NCI-H460 (cell line): ENCODE measurements around the gene HSF2BP. TPM values are rescaled to one million over a fixed set of nuclear protein-coding genes. Genes with fewer than 3 reads are reported as not detected.
"Not testable (repeated sequence)": the region's sequence is repeated elsewhere in the genome, so short reads cannot be mapped to it uniquely, and the experiment has no call there.

Experiments used
- DNase-seq: peaks from one replicate; pipeline ENCODE4 v3.0.0-alpha.2; 2016; ENCODE audit warnings: low read depth; ENCODE audit errors: extremely low read depth
- total RNA-seq: library from RNA; depleted of rRNA; stranded (reverse); fragments of >200 nt; shearing (Covaris generic); gene quantifications from 2 replicates; pipeline ENCODE4 v1.2.3, GENCODE V29; 2014

Gene HSF2BP
- total RNA-seq, 1 experiment from 2014 or later, result 1.1 TPM

DNA sequence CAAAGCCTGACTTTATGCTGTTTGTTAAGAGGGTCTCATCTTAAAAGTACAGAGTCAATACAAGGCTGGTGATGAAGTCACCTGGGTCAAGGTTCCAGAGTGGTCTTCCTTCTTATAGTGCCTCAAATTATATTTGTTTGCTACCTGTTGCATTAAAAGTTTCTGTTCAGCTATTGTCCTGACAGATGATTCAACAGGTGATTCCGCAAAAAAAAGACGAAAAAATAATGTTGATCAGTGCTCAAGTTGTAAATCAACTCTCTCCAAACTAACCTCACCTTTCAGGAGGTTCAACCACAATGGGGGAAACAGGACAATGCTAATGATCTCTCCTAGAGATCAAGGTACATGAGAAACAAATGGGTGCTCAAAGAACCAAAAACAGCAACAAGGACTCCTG is 35.7 kb downstream of the HSF2BP start:
- DNase-seq, result no peak

DNA sequence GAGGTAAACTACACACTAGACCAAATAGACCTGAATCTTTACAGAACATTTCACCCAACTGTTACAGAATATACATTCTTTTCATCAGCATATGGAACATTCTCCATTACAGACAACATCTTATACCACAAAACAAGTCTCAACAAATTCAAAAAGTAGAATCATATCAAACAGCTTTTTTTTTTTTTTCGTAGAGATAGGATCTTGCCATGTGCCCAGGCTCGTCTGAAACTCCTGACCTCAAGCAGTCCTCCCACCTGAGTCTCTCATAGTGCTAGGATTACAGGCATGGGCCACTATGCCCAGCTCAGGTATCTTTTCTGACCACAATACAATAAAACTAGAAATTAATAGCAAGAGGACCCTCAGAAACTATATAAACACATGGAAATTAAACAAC is 36.5 kb downstream of the HSF2BP start:
- no peak for DNase-seq

DNA sequence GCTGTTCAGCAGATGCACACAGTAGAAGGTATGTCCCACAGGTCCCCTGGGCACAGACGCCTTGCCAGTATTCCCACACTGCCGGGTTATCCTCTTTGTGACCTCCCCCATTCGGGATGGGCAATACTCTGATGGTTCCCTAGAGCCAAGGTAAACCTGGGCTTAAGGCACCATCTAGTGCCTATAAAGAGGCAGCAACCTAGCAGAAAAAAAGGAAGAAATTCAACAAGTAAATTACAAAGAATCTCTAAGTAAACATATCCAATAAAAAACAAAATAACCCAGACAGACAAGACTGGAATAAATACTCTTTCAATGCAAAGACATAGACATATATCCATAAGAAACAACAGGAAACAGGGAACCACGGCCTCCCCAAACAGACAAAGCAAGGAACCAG is 39.4 kb downstream of the HSF2BP start:
- no peak for DNase-seq

DNA sequence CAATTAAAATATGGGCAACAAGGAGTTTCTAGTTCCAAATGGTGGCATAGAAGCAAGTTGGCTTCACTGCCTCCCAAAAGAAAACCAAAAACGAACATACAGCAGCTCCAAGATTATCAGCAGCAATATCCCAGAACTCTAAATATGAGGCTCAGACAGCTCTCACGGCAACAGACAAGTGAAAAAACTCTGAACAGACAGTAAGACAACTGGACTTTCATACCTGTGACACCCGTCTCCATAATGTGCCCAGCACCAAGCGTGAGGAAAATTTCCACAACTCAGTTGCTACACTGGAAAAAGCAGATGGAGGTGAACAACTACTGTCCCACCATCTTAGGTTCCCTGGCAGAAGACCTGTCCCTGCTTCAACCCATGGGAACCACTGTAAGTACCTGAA is 39.9 kb downstream of the HSF2BP start:
- DNase-seq, result no peak

DNA sequence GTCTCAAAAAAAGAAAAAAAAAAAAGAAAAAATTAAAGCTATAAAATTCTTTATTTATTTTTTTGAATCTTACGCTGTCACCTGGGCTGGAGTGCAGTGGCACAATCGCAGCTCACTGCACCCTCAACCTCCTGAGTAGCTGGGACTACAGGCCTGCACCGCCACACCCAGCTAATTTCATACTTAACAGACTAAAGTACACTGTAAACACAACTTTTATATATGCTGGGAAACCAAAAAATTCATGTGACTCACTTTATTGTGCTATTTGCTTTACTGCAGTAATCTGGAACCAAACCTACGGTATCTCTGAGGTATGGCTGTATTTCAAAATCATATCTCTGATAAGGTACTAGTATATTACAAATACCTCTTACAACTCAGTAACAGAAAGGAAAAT is 40.3 kb downstream of the HSF2BP start:
- DNase-seq, result no peak

DNA sequence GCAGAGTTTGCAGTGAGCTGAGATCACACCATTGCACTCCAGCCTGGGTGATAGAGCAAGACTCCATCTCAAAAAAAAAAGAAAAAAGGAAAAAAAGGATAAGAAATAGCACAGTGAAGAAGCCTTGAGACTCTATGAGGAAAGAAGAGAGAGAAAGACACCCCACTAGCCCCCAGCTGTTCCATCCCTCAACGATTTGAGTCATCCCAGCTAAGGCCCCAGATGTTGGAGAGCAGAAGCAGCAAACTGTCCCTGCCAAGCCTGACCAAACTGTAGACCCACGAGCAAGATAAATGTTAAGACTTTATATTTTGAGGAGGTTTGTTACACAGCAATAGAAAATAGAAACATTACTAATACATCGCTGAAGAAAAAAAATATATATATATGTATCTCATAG is 42.4 kb downstream of the HSF2BP start:
- not testable (repeated sequence) for DNase-seq

DNA sequence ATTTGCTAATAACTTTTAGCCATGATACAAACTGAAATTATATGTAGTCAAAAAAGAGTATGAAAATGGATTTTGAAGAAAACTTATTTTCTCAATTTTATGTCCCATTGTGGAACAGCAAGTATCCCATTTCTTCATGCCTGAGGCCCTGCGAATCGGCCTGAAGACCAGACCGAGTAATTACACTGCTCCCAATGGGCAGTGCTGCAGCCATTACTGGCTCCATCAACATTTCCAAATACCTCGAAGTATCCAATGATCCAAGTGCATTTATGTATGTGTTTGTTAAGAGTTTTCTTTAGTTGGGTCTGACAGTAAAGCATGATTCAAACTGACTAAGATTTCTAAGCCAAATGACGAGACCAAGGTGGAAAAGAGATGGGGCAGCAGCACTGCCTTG is 44.4 kb downstream of the HSF2BP start:
- DNase-seq, result no peak

DNA sequence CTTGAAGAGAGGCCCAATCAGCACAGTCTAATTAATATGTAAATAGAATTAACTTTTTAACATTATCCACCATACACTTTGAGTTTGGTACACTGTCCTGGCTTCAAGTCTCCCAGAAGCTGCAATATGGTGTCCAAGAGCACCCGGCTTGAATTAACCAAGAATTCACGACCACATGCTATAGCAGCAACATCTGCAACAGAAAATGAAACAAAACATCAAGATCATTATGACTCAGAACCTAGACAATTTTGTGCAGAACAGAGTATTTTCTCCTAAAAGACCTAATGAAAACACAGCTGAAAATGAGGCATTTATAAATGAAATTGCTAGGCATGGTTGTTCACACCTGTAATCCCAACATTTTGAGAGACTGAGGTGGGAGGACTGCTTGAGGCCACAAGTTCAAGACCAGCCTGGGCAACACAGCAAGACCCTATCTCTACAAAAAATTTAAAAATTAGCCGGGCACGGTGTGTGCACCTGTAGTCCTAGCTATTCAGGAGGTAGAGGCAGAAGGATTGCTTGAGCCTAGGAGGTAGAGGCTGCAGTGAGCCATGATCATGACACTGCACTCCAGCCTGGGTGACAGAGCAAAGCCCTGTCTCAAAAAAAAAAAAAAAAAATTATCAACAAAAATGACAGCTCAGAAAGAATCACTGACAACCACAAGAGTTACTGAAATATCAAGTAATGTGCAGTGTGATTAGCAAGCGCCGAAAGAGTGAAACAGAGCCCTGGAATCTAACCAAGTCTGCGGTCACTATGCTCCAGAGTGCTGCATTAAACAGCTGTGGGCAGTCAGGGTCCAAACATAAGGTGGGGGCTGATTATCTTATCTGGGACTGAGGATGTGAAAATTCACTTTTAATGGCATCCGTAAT is 45.3 kb downstream of the HSF2BP start:
- no peak for DNase-seq

DNA sequence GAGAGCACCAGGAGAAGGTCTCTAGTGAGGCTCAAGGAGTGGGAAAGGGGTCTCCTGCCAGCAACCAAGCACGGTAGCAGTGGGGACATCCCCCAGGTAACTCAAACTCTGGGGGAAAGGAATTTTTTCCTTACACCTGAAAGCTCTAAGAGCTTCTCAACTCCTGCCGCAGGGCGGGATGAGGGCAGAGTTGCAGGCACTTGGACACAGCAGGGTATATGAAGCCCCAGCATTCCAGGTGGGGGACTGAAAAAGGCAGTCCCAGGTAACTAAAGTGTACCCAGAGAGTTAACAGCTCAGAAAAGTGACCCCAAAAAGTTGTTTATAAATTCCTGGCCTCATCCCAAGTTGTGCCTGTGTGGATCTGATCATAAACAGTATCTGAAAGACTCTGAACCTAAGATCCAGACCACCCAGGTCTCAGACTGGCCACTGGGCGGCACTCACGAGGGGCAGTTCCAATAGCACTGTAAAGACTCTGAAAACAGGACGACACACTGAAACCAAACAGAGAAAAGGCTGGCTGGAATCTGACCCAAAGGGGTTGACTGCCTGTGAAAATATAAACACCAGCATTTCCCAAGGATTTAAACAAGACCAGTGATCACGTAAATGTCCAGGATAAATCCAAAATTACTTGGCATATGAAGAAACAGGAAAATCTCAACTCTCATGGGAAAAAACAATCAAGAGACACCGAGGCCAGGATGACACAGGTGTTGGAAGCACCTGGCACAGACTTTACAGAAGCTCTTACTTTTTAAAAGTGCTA is 47.5 kb downstream of the HSF2BP start:
- peak; percentile 67 for DNase-seq

DNA sequence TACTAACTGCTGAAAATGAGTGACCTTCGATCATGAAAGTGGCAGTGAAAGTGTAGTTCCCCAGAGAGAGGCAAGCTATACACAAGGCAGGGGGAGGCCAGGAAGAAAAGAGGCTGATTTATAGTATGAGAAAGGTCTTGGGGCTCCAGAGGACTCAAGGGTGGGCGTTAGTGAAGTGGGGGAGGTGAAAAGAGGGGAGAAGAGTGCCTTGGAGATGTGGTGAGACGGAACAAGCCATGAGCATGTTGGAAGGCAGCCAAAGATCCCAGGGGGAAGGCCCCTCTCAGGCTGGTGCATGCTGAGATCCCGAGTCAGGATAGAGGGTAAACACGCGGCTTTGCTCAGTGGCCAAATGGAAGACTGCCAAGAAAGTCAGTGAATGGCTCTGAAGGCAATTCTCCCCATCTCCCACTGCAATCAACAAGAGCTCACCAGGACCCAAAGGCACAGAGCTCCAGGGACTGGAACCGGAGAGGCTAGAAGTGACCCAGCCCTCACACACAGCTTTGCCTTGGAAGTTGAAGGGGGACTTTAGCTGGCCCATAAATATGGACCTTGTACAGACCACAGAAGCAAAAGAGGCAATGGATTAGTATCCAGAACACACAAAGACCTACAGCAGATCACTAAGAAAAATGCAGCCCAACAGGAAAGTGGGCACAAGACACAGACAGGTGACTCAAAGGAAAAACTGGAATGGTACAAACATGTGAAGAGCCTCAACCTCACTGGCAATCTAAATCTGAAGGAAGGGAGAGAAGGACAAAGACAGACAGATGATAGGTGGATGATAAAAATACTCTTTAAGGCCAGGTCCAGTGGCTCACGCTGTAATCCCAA is 49.6 kb downstream of the HSF2BP start:
- no peak for DNase-seq

DNA sequence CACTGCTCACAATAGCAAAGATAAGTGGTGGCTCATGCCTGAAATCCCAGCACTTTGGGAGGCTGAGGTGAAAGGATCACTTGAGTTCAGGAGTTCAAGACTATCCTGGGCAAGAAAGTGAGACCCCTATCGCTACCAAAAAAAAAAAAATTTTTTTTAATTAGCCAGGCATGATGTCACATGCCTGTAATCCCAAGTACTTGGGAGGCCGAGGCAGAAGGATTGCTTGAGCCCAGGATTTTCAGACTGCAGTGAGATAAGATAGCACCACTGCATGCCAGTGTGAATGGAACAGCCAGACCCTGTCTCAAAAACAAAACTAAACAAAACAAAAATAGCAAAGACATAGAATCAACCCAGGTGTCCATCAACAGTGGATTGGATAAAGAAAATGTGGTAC is 50.6 kb downstream of the HSF2BP start:
- DNase-seq, result no peak

DNA sequence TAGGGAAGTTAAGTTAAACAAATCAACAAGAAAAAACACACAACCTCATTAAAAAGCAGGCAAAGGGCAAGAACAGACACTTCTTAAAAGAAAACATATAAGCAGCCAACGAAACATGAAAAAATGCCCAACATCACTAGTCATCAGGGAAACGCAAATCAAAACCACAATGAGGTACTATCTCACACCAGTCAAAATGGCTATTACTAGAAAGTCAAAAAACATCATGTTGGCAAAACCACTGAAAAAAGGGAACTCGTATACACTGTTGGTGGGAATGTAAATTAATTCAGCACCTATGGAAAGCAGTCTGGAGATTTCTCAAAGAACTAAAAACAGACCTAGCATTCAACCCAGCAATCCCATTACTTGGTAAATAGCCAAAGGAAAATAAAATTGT is 51.1 kb downstream of the HSF2BP start:
- no peak for DNase-seq

DNA sequence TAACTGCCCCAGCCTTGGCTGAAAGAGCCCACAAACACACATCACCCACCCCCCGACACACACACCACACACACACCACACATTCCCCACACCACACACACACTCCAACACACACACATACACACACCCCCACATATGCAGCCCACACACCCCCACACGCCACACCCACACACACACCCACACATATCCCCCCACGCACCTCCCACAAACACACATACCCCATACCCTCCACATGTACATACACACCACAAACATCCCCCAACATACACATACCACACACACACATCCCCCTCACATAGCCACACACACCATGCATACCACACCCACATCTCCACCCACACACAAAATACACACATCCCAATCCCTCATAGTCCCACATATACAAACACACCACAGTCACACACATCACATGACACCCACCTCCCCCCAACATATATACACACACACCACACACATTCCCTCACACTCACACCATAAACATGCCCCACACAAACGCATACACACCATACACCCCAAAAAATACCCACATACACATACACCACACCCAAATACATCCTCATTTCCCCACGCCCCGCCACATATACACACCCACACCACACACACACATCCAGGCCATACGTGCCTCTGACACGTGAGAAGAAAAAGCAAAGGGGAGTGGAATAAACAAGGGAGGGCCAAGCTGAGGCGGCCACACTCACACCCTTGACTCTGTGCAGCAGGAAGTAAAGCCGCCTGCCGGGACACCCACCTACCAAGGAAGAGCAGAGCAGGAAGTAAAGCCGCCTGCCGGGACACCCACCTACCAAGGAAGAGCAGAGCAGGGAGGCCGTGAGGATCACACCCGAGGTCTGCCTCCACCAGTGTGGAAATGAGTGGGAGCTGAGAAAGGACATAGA is 53.7 kb downstream of the HSF2BP start:
- DNase-seq, result no peak

DNA sequence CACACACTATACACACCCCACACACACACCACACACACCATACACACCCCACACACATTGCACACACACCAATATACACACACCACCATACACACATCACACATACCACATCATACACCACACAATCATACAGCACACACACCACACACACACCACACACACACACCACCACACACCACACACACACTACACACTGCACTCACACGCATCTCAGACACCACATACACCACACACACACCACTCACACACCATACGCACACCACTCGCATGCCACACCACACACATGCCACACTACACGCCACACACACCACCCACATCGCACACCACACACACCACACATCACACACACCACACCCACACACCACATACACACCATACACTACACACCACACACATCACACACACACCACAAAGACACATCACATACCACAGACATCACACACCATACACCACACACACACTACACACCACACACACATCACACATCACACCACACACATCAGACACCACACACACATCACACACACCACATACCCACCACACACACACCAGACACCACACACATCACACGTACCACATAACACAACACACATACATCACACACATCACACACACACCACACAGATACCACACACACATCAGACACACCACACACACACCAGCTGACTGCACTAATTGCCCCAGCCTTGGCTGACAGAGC is 54.6 kb downstream of the HSF2BP start:
- DNase-seq, result no peak

DNA sequence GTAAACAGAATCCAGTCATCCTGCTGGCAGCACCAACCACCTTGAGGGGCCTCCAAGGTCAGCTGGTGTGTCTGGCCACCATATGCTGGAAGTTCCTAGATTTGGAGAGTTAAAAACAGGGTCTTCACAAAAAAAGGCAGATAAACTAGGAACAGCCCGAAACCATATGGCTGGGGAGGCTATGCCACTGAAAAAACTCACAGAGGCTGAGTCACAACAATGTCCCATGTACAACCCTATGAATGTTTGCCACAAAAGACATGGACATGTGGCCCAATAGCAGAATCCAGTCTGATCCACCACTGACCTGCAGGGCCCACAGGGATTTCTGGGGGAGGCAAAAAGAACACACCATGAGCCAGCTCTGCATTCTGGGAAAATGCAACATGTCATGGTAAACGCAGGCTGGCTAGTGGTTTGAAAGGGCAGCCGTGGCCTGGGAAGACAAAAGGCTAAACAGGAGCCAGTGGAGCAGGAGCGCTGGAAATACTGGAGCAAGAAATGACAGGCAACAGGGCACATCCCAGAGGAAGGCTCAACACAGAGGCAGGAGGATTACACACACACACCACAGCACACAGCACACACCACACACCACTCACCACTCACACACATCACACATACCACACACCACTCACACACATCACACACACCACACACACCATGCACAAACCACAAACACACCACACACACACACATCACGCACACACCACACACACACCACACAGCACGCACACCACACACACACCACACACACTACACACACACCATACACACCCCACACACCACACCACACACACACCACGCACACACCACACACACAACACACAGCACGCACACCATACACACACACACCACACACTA is 55.4 kb downstream of the HSF2BP start:
- no peak for DNase-seq

DNA sequence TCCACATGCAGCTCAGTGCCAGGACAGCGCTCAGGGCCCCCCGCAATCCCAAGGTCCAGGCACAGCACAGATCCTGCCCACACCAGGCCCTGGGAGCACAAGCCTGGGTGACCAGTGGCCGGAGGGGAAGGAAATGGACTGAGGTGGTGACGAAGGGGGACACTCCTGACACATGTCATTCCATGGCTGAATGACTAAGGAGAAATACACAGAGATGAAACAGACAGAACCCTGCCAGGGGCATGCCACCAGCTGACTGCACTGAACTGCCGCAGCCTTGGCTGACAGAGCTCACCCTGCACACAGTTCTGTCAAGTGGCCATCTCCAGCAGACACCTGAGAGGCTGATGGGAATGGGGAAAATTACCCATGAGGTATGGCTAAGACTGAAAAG is 56.1 kb downstream of the HSF2BP start:
- no peak for DNase-seq

DNA sequence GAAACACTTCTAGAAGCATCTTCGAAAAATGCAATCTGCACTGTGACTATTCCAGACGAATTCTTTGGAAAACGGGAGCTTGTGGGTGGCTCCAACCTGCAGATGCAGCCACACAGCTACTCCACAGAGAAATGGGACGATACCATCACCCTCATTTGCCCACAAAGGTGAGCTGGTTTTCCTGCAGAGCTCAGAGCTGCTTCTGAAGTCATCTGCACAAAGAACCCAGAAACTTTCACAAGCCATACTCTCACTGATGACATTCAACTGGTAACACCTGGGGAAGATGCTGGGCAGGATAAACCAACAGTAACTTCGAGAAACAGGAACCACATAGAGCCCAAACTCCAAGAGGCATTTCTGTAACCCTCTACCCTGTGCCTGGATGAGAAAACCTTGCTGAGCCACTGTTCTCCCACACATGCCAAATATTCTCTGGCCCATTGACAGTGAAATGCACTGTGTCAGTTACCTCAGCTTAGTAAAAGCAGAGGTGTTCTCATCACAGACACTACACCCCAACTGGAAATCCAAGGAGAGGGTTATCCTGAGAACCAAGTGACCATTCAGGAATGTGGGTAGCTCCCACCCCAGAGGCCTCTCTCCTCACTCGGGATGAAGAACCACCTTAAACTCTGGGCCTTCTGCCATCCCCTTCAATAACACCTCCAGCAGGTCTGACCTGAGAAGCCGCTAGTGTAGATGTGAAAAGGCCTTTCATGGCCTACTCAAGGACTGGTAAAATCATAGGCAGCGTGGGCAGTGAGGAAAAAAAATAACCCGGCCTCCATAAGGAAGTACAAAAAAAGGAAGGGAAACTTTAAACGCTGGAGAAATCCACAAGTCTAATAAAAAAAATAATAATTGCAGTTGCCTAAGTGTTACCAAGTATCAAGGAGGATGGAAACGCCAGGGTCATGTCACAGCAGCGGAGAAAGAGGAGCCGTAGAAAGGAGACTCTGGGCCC is 56.7 kb downstream of the HSF2BP start:
- DNase-seq, result no peak
